Activated gamma-delta T cell treated with anti-CD3 and anti-CD28 coated beads, Interleukin-2, amount 50 U/mL, for 16 hours (primary cell): ENCODE data around the gene ATP5MC3.

Experiments
- DNase-seq: peaks from one replicate; pipeline ENCODE4 v3.0.0-alpha.2; 2020; ENCODE audit warnings: low read depth

ATP5MC3 gene

GRCh38 chr2:175167792-175168563, 13.5 kb downstream of the ATP5MC3 start, which contains the start of gene ATF2:
Gene ATF2 (minus strand): TSS chr2:175168203. CDS start chr2:175136443, 31,760 bp downstream.
- peak; percentile 97 for DNase-seq

- no peak for DNase-seq
These were observed 14.3 kb downstream of the ATP5MC3 start for GRCh38 chr2:175167076-175167791.

GRCh38 chr2:175166216-175166824, 15.2 kb downstream of the ATP5MC3 start:
- no peak for DNase-seq

- DNase-seq: no peak
These were observed 17.3 kb downstream of the ATP5MC3 start for GRCh38 chr2:175164235-175164634.

- DNase-seq: no peak
These were observed 22.6 kb downstream of the ATP5MC3 start for GRCh38 chr2:175158894-175159293.

- no peak for DNase-seq
These were observed 25.0 kb downstream of the ATP5MC3 start for GRCh38 chr2:175156534-175156933.

- no peak for DNase-seq
These were observed 26.8 kb downstream of the ATP5MC3 start for GRCh38 chr2:175154661-175155082.

- no peak for DNase-seq
These were observed 29.3 kb downstream of the ATP5MC3 start for GRCh38 chr2:175152242-175152641.

- no peak for DNase-seq
These were observed 29.7 kb downstream of the ATP5MC3 start for GRCh38 chr2:175151791-175152190.

GRCh38 chr2:175147186-175147585, 34.3 kb downstream of the ATP5MC3 start:
- no peak for DNase-seq

- DNase-seq: no peak
These were observed 37.8 kb downstream of the ATP5MC3 start for GRCh38 chr2:175143678-175144077.

GRCh38 chr2:175143191-175143590, 38.3 kb downstream of the ATP5MC3 start:
- no peak for DNase-seq

- DNase-seq: no peak
These were observed 41.2 kb downstream of the ATP5MC3 start for GRCh38 chr2:175140332-175140731.

GRCh38 chr2:175137793-175138192, 43.7 kb downstream of the ATP5MC3 start:
- no peak for DNase-seq

GRCh38 chr2:175136334-175137215, 44.9 kb downstream of the ATP5MC3 start:
- no peak for DNase-seq

- no peak for DNase-seq
These were observed 45.6 kb downstream of the ATP5MC3 start for GRCh38 chr2:175135862-175136261.

GRCh38 chr2:175135177-175135576, 46.3 kb downstream of the ATP5MC3 start:
- no peak for DNase-seq

- no peak for DNase-seq
These were observed 50.3 kb downstream of the ATP5MC3 start for GRCh38 chr2:175131252-175131651.

GRCh38 chr2:175126661-175127060, 54.8 kb downstream of the ATP5MC3 start:
- no peak for DNase-seq
